ENCODE measurements around the gene DNAJB2. TPM values are rescaled to one million over a fixed set of nuclear protein-coding genes. Genes with fewer than 3 reads are reported as not detected.
"Not testable (repeated sequence)": the region's sequence is repeated elsewhere in the genome, so short reads cannot be mapped to it uniquely, and the experiment has no call there.

Gene DNAJB2
- total and polyA plus RNA-seq, 4 donors = 63.7 to 79.6 (median 75.3) TPM

DNA sequence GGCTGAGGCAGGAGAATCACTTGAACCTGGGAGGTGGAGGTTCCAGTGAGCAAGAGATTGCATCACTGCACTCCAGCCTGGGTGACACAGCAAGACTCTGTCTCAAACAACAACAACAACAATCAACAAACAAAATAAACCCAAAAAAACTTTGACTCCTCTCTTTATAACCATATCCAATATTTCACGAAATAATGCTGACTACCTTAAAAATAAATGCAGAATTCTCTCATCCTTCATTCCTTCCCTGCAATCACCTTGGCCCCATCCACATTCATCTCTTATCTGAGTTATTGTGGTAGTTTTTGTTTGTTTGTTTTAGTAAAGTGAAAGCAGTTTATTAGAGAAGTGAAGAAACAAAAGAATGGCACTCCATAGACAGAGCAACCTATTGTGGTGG is 26.9 kb downstream of the DNAJB2 start:
- Histone ChIP-seq H3K9me3 (ENCODE audit: control insufficient read depth in 4 of 4, insufficient read depth in 3 of 4, low read length in 3 of 4) (peaks cover 0 to 2% (median 0%) of the 10 kb centered on the region in 4 donors), H3K4me1 (ENCODE audit: control insufficient read depth in 5 of 5, insufficient read depth in 5 of 5, low read length in 5 of 5) (no peaks in the 10 kb centered on the region), H3K36me3 (ENCODE audit: control insufficient read depth in 4 of 4, insufficient read depth in 4 of 4, low read length in 4 of 4) (no peaks in the 10 kb centered on the region), H3K27me3 (ENCODE audit: control insufficient read depth in 3 of 3, insufficient read depth in 3 of 3, low read length in 2 of 3) (peaks cover 3 to 33% (median 13%) of the 10 kb centered on the region in 3 donors), H3K4me3 (no peak overlapping the region), H3K27ac (ENCODE audit: low read depth in 1 of 2, low read length in 1 of 2) (no peak overlapping the region), H3K9ac (ENCODE audit: insufficient read depth in 1 of 2, low read length in 2 of 2) (no peak overlapping the region)
- ATAC-seq (ENCODE audit: insufficient read depth, low FRiP score) (no peak), DNase-seq (no peak)
- 86 to 90% methylated on average over 1 of the region's 1 CpG for WGBS, 2 donors
- no peak for TF ChIP-seq CTCF (IDR thresholded peaks at IDR 0.05; ENCODE audit: control extremely low read depth, extremely low read depth)

- Histone ChIP-seq H3K4me3 (no peak overlapping the region), H3K9me3 (ENCODE audit: control insufficient read depth in 4 of 4, insufficient read depth in 3 of 4, low read length in 3 of 4) (peaks cover 0 to 2% (median 0%) of the 10 kb centered on the region in 4 donors), H3K9ac (ENCODE audit: insufficient read depth in 1 of 2, low read length in 2 of 2) (no peak overlapping the region), H3K36me3 (ENCODE audit: control insufficient read depth in 4 of 4, insufficient read depth in 4 of 4, low read length in 4 of 4) (no peaks in the 10 kb centered on the region), H3K4me1 (ENCODE audit: control insufficient read depth in 5 of 5, insufficient read depth in 5 of 5, low read length in 5 of 5) (no peaks in the 10 kb centered on the region), H3K27ac (ENCODE audit: low read depth in 1 of 2, low read length in 1 of 2) (no peak overlapping the region), H3K27me3 (ENCODE audit: control insufficient read depth in 3 of 3, insufficient read depth in 3 of 3, low read length in 2 of 3) (peaks cover 8 to 27% (median 13%) of the 10 kb centered on the region in 3 donors)
- WGBS, 2 donors = 5 to 7% methylated on average over 44 to 45 of the region's 45 CpGs
- DNase-seq (peak; percentile 71 to 75 (median 74)), ATAC-seq (ENCODE audit: insufficient read depth, low FRiP score) (no peak)
- TF ChIP-seq CTCF (IDR thresholded peaks at IDR 0.05; ENCODE audit: control extremely low read depth, extremely low read depth) = no peak
Measured at GRCh38 chr2:219308142-219309101, 29.3 kb downstream of the DNAJB2 start.

GRCh38 chr2:219309278-219309677 is 30.1 kb downstream of the DNAJB2 start, which contains the start of gene PTPRN:
Gene PTPRN (minus strand): TSS chr2:219309401. CDS start chr2:219309332, 69 bp downstream.
- ATAC-seq (ENCODE audit: insufficient read depth, low FRiP score) (no peak), DNase-seq (no peak)
- TF ChIP-seq CTCF (IDR thresholded peaks at IDR 0.05; ENCODE audit: control extremely low read depth, extremely low read depth) = no peak
- Histone ChIP-seq H3K27me3 (ENCODE audit: control insufficient read depth in 3 of 3, insufficient read depth in 3 of 3, low read length in 2 of 3) (peaks cover 8 to 22% (median 13%) of the 10 kb centered on the region in 3 donors), H3K9me3 (ENCODE audit: control insufficient read depth in 4 of 4, insufficient read depth in 3 of 4, low read length in 3 of 4) (peaks cover 0 to 2% (median 0%) of the 10 kb centered on the region in 4 donors), H3K36me3 (ENCODE audit: control insufficient read depth in 4 of 4, insufficient read depth in 4 of 4, low read length in 4 of 4) (no peaks in the 10 kb centered on the region), H3K4me3 (no peak within 1 kb of the TSS), H3K4me1 (ENCODE audit: control insufficient read depth in 5 of 5, insufficient read depth in 5 of 5, low read length in 5 of 5) (no peaks in the 10 kb centered on the region), H3K27ac (ENCODE audit: low read depth in 1 of 2, low read length in 1 of 2) (no peak within 1 kb of the TSS), H3K9ac (ENCODE audit: insufficient read depth in 1 of 2, low read length in 2 of 2) (no peak within 1 kb of the TSS)
- WGBS, 2 donors = 5 to 6% methylated on average over 18 to 37 of the region's 37 CpGs

GRCh38 chr2:219312683-219313263 is 33.6 kb downstream of the DNAJB2 start:
- ATAC-seq (ENCODE audit: insufficient read depth, low FRiP score); H3K9ac ChIP-seq (ENCODE audit: insufficient read depth in 1 of 2, low read length in 2 of 2); H3K4me3 ChIP-seq; H3K36me3 ChIP-seq (ENCODE audit: control insufficient read depth in 4 of 4, insufficient read depth in 4 of 4, low read length in 4 of 4); DNase-seq; H3K9me3 ChIP-seq (ENCODE audit: control insufficient read depth in 4 of 4, insufficient read depth in 3 of 4, low read length in 3 of 4); H3K4me1 ChIP-seq (ENCODE audit: control insufficient read depth in 5 of 5, insufficient read depth in 5 of 5, low read length in 5 of 5); H3K27ac ChIP-seq (ENCODE audit: low read depth in 1 of 2, low read length in 1 of 2): not testable (repeated sequence)
- WGBS, 2 donors = 88 to 92% methylated on average over 30 to 49 of the region's 49 CpGs
- H3K27me3 ChIP-seq (ENCODE audit: control insufficient read depth in 3 of 3, insufficient read depth in 3 of 3, low read length in 2 of 3) = peaks cover 8 to 22% (median 13%) of the 10 kb centered on the region in 3 donors

All from lung (tissue), 12 donors.